HCT116 (cell line): Measurements from ENCODE around the gene ADIPOR2. TPM values are rescaled to one million over a fixed set of nuclear protein-coding genes. Genes with fewer than 3 reads are reported as not detected.

Source experiments
- ATAC-seq: fragments of 200-7000 bp; cut with Tn5 transposase; 2 replicates; pipeline ENCODE4 v1.9.1; 2020; ENCODE audit warnings: mild to moderate bottlenecking, moderate library complexity
- BruUV-seq: library from RNA; stranded (reverse); fragments of 400-500 nt; replicated peaks from 2 replicates; lab custom pipeline; 2021; lab: Mats Ljungman, UMichigan
- CTCF ChIA-PET: fragments of 300-600 bp; sonication (Branson Sonifier 250); formaldehyde crosslinking; loops from one replicate; lab custom pipeline; 2021; ENCODE audit warnings: antibody characterized with exemption; lab: Charles Lee
- POLR2A ChIA-PET: fragments of 300-600, 350-600 bp; sonication (Branson Sonifier 250); formaldehyde crosslinking; loops from one replicate; lab custom pipeline; 2021; ENCODE audit warnings: antibody characterized with exemption; lab: Charles Lee
- RAD21 ChIA-PET, 2 experiments: fragments of 300-600 bp; sonication (Branson Sonifier 250); formaldehyde crosslinking; loops; one replicate each; lab custom pipeline; 2023; ENCODE audit warnings: low total read pairs in 2 of 2; ENCODE audit not compliant: uncharacterized antibody in 2 of 2, unreplicated experiment in 2 of 2, low non-redundant PET in 1 of 2; lab: Charles Lee
- DNase-seq: peaks from one replicate; pipeline ENCODE4 v3.0.0-alpha.2; 2010; ENCODE audit warnings: low read depth, low spot score
- H2AFZ ChIP-seq: fragments of 200-600 bp; shearing (Covaris generic), sonication (generic); 2 replicates; pipeline ENCODE4 v1.6.1; 2017; ENCODE audit warnings: low read depth, mixed run types, mixed read lengths, antibody characterized with exemption, low read length; ENCODE audit not compliant: poor library complexity, severe bottlenecking
- H3K27ac ChIP-seq: 2 replicates; pipeline ENCODE4 v1.5.1; 2012; ENCODE audit warnings: low read depth, low read length
- H3K27me3 ChIP-seq: fragments of 200-600 bp; sonication (generic); 2 replicates; pipeline ENCODE4 v1.6.1; 2016; ENCODE audit warnings: mixed run types, low read length, mixed read lengths; ENCODE audit not compliant: insufficient read depth
- H3K36me3 ChIP-seq, 2 experiments: fragments of 200-500 bp in 1 of 2; fragments of 200-600 bp in 1 of 2; sonication (Bioruptor generic) in 1 of 2; sonication (generic) in 1 of 2; 2 replicates each; pipeline versions ENCODE4 v1.5.1 to v1.6.1; 2014 to 2016; ENCODE audit warnings: low read length in 2 of 2, inconsistent platforms in 1 of 2, mixed read lengths in 1 of 2, mixed run types in 1 of 2; ENCODE audit not compliant: insufficient read depth in 2 of 2, control insufficient read depth in 1 of 2
- H3K4me1 ChIP-seq, 2 experiments: fragments of 200-600 bp in 1 of 2; sonication (generic) in 1 of 2; 2 replicates each; pipeline versions ENCODE4 v1.5.1 to v1.6.1; 2012 to 2017; ENCODE audit warnings: low read length in 2 of 2, inconsistent platforms in 1 of 2, mild to moderate bottlenecking in 1 of 2, mixed read lengths in 1 of 2, mixed run types in 1 of 2, moderate library complexity in 1 of 2; ENCODE audit not compliant: insufficient read depth in 2 of 2, control insufficient read depth in 1 of 2
- H3K4me2 ChIP-seq: fragments of 200-600 bp; sonication (generic); 2 replicates; pipeline ENCODE4 v1.6.1; 2017; ENCODE audit warnings: mixed run types, low read length, mixed read lengths
- H3K4me3 ChIP-seq, 2 experiments: fragments of 200-600 bp in 1 of 2; sonication (generic) in 1 of 2; replicated peaks in 1 of 2; 2 replicates each; pipeline ENCODE4 v1.5.1; 2011 to 2016; ENCODE audit warnings: low read length in 2 of 2, control low read depth in 1 of 2, low read depth in 1 of 2, mild to moderate bottlenecking in 1 of 2, mixed read lengths in 1 of 2, mixed run types in 1 of 2
- H3K79me2 ChIP-seq: fragments of 200-600 bp; sonication (generic); 2 replicates; pipeline ENCODE4 v1.6.1; 2017; ENCODE audit warnings: mild to moderate bottlenecking, mixed run types, low read length, moderate library complexity, mixed read lengths; ENCODE audit not compliant: insufficient read depth
- H3K9ac ChIP-seq: fragments of 200-600 bp; sonication (generic); 2 replicates; pipeline ENCODE4 v1.6.1; 2016; ENCODE audit warnings: low read length, mixed read lengths
- H3K9me2 ChIP-seq: fragments of 200-600 bp; sonication (generic), shearing (Covaris generic); 2 replicates; pipeline ENCODE4 v1.6.1; 2017; ENCODE audit warnings: mixed run types, mild to moderate bottlenecking, moderate library complexity; ENCODE audit not compliant: insufficient read depth
- H3K9me3 ChIP-seq, 2 experiments: fragments of 200-500 bp in 1 of 2; fragments of 200-600 bp in 1 of 2; sonication (Bioruptor generic) in 1 of 2; sonication (generic) in 1 of 2; 2 replicates each; pipeline ENCODE4 v1.6.1; 2014 to 2017; ENCODE audit warnings: low read length in 2 of 2, mixed read lengths in 2 of 2, inconsistent platforms in 1 of 2, low read depth in 1 of 2, mild to moderate bottlenecking in 1 of 2, mixed run types in 1 of 2, moderate library complexity in 1 of 2; ENCODE audit not compliant: control insufficient read depth in 1 of 2, insufficient read depth in 1 of 2
- H4K20me1 ChIP-seq: fragments of 200-600 bp; sonication (generic), shearing (Covaris generic); 2 replicates; pipeline ENCODE4 v1.6.1; 2017; ENCODE audit warnings: mixed run types, mild to moderate bottlenecking, moderate library complexity; ENCODE audit not compliant: insufficient read depth
- CBX3 ChIP-seq: IDR thresholded peaks from 2 replicates; pipeline ENCODE4 v1.6.1; 2012; ENCODE audit warnings: low read depth
- EGR1 ChIP-seq: IDR thresholded peaks from 2 replicates; pipeline ENCODE4 v1.6.1; 2012; ENCODE audit warnings: low read depth
- POLR2A ChIP-seq: IDR thresholded peaks from 2 replicates; pipeline ENCODE4 v1.7.0; 2011; ENCODE audit warnings: borderline replicate concordance; ENCODE audit not compliant: insufficient read depth, insufficient read length; ENCODE audit errors: extremely low read depth
- POLR2AphosphoS5 ChIP-seq: IDR thresholded peaks from 2 replicates; pipeline ENCODE4 v1.6.1; 2011; ENCODE audit warnings: mild to moderate bottlenecking, low read depth, low read length, moderate library complexity
- RAD21 ChIP-seq: IDR thresholded peaks from 2 replicates; pipeline ENCODE4 v1.6.1; 2012; ENCODE audit warnings: low read depth, mild to moderate bottlenecking
- SRF ChIP-seq: IDR thresholded peaks from 2 replicates; pipeline ENCODE4 v1.6.1; 2012; ENCODE audit warnings: low read depth
- TCF7L2 ChIP-seq: IDR thresholded peaks from 2 replicates; pipeline ENCODE4 v1.7.0; 2011; ENCODE audit warnings: borderline replicate concordance, inconsistent platforms; ENCODE audit not compliant: insufficient read depth, insufficient read length; ENCODE audit errors: extremely low read depth
- YY1 ChIP-seq: IDR thresholded peaks from 2 replicates; pipeline ENCODE4 v1.6.1; 2011; ENCODE audit warnings: low read length, low read depth, moderate library complexity, mild to moderate bottlenecking; ENCODE audit not compliant: insufficient replicate concordance; ENCODE audit errors: extremely low read depth
- ZFX ChIP-seq: fragments of 450-650 bp; IDR thresholded peaks from 2 replicates; pipeline ENCODE4 v1.6.1; 2017
- ZNF274 ChIP-seq: fragments of 200-500 bp; sonication (Bioruptor generic); IDR thresholded peaks from 2 replicates; pipeline ENCODE4 v1.6.1; 2014; ENCODE audit warnings: mild to moderate bottlenecking, low read depth, low read length, inconsistent platforms
- intact Hi-C: fragments of 100-400 bp; cut with micrococcal nuclease; formaldehyde crosslinking; loops from 2 replicates; pipeline ENCODE4 v1.10.0; 2022
- total RNA-seq: library from RNA; stranded (reverse); gene quantifications from one replicate; pipeline ENCODE4 v1.2.1, GENCODE V29; 2021; ENCODE audit not compliant: unreplicated experiment
- TF ChIP-seq, protein P1 (sequence below), 3 experiments: fragments of 200-600 bp in 1 of 3; sonication (generic) in 1 of 3; IDR thresholded peaks in 2 of 3; conservative IDR thresholded peaks in 1 of 3; 2 replicates each; pipeline ENCODE4 v1.5.1; 2012 to 2017; ENCODE audit warnings: low read depth in 2 of 3, low read length in 2 of 3, antibody characterized with exemption in 1 of 3, borderline replicate concordance in 1 of 3, control low read depth in 1 of 3, mild to moderate bottlenecking in 1 of 3, mixed read lengths in 1 of 3, mixed run types in 1 of 3, moderate library complexity in 1 of 3; ENCODE audit not compliant: insufficient read depth in 1 of 3
- TF ChIP-seq, protein P2 (sequence below): IDR thresholded peaks from 2 replicates; pipeline ENCODE4 v1.6.1; 2012
- TF ChIP-seq, protein P3 (sequence below): IDR thresholded peaks from 2 replicates; pipeline ENCODE4 v1.6.1; 2011; ENCODE audit warnings: mild to moderate bottlenecking, low read length, moderate library complexity; ENCODE audit not compliant: insufficient replicate concordance; ENCODE audit errors: extremely low read depth
- TF ChIP-seq, protein P4 (sequence below): IDR thresholded peaks from 2 replicates; pipeline ENCODE4 v1.6.1; 2012; ENCODE audit warnings: low read depth

Gene ADIPOR2
- total RNA-seq, 1 experiment from 2014 or later: 69.9 TPM

DNA sequence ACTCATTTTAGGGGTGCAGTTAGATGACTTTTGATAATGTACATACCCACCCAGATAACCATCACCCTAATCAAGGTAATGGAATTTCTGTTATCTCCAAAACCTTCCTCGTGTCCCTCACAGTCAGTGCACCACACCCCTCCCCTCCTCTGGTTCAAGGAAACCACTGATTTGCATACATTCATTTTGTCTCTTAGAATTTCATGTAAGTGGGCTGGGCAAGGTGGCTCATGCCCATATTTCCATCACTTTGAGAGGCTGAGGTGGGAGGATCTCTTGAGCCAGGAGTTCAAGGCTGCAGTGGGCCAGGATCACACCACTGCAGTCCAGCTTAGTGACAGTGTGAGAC lies 15.7 kb downstream of the ADIPOR2 start (continued):
- TF ChIP-seq, protein P1, sequence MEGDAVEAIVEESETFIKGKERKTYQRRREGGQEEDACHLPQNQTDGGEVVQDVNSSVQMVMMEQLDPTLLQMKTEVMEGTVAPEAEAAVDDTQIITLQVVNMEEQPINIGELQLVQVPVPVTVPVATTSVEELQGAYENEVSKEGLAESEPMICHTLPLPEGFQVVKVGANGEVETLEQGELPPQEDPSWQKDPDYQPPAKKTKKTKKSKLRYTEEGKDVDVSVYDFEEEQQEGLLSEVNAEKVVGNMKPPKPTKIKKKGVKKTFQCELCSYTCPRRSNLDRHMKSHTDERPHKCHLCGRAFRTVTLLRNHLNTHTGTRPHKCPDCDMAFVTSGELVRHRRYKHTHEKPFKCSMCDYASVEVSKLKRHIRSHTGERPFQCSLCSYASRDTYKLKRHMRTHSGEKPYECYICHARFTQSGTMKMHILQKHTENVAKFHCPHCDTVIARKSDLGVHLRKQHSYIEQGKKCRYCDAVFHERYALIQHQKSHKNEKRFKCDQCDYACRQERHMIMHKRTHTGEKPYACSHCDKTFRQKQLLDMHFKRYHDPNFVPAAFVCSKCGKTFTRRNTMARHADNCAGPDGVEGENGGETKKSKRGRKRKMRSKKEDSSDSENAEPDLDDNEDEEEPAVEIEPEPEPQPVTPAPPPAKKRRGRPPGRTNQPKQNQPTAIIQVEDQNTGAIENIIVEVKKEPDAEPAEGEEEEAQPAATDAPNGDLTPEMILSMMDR (IDR thresholded peaks at IDR 0.05 in 2 of 3, conservative IDR thresholded peaks at IDR 0.05 in 1 of 3; ENCODE audit: borderline replicate concordance in 1 of 3, insufficient read depth in 1 of 3, low read depth in 2 of 3, low read length in 2 of 3): no peak

DNA sequence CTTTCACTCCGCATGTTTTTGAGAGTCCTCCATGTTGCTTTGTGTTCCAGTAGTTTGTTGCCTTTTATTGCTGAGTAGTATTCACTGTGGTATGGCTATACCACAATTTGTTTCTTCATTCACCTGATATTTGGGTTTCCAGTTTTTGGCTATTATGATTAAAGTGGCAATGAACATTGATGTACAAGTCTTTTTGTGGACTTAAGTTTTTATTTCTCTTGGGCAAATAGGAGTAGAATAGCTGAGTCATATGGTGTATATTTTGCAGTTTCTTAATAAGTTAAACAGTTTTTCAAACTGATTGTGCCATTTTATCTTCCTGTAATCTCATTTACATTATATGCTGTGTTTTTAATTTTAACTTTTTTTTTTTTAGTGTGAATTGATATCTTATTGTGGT lies 16.2 kb downstream of the ADIPOR2 start:
- H4K20me1 ChIP-seq: peaks cover 17% of the 10 kb centered on the region; the same call in 1 of the 2 replicates
- H3K4me3 ChIP-seq: no peak overlapping the region
- H3K4me2 ChIP-seq: no peak overlapping the region
- DNase-seq: no peak
- H3K9me2 ChIP-seq: no peaks in the 10 kb centered on the region
- H3K9ac ChIP-seq: no peak overlapping the region
- no peak for ATAC-seq
- RAD21 ChIA-PET: no interaction called here
- H2AFZ ChIP-seq: no peak overlapping the region
- TF ChIP-seq POLR2AphosphoS5 (no peak), ZFX (no peak), POLR2A (no peak), YY1 (no peak), SRF (no peak), TCF7L2 (no peak), RAD21 (no peak), ZNF274 (no peak), CBX3 (no peak), EGR1 (no peak)
- TF ChIP-seq, protein P1 (IDR thresholded peaks at IDR 0.05 in 2 of 3, conservative IDR thresholded peaks at IDR 0.05 in 1 of 3; ENCODE audit: borderline replicate concordance in 1 of 3, insufficient read depth in 1 of 3, low read depth in 2 of 3, low read length in 2 of 3): no peak
- TF ChIP-seq, protein P2, sequence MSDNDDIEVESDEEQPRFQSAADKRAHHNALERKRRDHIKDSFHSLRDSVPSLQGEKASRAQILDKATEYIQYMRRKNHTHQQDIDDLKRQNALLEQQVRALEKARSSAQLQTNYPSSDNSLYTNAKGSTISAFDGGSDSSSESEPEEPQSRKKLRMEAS: no peak
- TF ChIP-seq, protein P3, sequence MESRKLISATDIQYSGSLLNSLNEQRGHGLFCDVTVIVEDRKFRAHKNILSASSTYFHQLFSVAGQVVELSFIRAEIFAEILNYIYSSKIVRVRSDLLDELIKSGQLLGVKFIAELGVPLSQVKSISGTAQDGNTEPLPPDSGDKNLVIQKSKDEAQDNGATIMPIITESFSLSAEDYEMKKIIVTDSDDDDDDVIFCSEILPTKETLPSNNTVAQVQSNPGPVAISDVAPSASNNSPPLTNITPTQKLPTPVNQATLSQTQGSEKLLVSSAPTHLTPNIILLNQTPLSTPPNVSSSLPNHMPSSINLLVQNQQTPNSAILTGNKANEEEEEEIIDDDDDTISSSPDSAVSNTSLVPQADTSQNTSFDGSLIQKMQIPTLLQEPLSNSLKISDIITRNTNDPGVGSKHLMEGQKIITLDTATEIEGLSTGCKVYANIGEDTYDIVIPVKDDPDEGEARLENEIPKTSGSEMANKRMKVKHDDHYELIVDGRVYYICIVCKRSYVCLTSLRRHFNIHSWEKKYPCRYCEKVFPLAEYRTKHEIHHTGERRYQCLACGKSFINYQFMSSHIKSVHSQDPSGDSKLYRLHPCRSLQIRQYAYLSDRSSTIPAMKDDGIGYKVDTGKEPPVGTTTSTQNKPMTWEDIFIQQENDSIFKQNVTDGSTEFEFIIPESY: no peak
- TF ChIP-seq, protein P4, sequence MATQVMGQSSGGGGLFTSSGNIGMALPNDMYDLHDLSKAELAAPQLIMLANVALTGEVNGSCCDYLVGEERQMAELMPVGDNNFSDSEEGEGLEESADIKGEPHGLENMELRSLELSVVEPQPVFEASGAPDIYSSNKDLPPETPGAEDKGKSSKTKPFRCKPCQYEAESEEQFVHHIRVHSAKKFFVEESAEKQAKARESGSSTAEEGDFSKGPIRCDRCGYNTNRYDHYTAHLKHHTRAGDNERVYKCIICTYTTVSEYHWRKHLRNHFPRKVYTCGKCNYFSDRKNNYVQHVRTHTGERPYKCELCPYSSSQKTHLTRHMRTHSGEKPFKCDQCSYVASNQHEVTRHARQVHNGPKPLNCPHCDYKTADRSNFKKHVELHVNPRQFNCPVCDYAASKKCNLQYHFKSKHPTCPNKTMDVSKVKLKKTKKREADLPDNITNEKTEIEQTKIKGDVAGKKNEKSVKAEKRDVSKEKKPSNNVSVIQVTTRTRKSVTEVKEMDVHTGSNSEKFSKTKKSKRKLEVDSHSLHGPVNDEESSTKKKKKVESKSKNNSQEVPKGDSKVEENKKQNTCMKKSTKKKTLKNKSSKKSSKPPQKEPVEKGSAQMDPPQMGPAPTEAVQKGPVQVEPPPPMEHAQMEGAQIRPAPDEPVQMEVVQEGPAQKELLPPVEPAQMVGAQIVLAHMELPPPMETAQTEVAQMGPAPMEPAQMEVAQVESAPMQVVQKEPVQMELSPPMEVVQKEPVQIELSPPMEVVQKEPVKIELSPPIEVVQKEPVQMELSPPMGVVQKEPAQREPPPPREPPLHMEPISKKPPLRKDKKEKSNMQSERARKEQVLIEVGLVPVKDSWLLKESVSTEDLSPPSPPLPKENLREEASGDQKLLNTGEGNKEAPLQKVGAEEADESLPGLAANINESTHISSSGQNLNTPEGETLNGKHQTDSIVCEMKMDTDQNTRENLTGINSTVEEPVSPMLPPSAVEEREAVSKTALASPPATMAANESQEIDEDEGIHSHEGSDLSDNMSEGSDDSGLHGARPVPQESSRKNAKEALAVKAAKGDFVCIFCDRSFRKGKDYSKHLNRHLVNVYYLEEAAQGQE: no peak
- TF ChIP-seq, all 23 proteins: peak for 0
- BruUV-seq: no TSS peak
- H3K4me1 ChIP-seq: peaks cover 0 to 2% of the 10 kb centered on the region in 2 experiments; a peak in 1 of 4 replicates
- H3K79me2 ChIP-seq: peaks cover 100% of the 10 kb centered on the region
- H3K36me3 ChIP-seq: no peaks in the 10 kb centered on the region
- intact Hi-C loops: no loop called here
- ChIA-PET CTCF (no interaction called here), POLR2A (interaction anchor here (1.3 kb wide), 1 partner anchor 16 kb away, joined by 3 read pairs; the partner anchor contains the start of gene ADIPOR2)
- H3K27me3 ChIP-seq: no peaks in the 10 kb centered on the region
- H3K27ac ChIP-seq: no peak overlapping the region
- no peaks in the 10 kb centered on the region for H3K9me3 ChIP-seq
